ENCODE measurements around the gene GPC6.

Gene GPC6

DNA sequence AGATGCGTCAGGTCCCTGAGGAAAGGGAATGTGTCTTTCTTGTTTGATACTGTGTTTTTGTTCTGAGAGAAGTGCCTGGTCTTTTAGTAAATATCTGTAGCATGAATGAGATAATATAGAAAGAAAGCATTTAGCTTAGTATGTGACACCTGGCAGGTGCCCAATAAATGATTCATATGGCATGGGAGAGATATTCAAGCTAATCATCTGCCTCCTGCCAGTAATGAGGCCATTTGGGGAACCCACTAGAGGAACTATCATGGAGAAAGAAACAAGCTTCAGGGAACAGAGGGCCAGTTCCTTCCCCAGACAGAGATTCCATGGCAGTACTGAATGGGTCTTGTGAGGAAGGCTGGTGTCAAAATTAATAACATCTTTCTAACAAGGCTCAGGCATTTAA is 648.9 kb downstream of the GPC6 start:
- TF ChIP-seq, protein P1, sequence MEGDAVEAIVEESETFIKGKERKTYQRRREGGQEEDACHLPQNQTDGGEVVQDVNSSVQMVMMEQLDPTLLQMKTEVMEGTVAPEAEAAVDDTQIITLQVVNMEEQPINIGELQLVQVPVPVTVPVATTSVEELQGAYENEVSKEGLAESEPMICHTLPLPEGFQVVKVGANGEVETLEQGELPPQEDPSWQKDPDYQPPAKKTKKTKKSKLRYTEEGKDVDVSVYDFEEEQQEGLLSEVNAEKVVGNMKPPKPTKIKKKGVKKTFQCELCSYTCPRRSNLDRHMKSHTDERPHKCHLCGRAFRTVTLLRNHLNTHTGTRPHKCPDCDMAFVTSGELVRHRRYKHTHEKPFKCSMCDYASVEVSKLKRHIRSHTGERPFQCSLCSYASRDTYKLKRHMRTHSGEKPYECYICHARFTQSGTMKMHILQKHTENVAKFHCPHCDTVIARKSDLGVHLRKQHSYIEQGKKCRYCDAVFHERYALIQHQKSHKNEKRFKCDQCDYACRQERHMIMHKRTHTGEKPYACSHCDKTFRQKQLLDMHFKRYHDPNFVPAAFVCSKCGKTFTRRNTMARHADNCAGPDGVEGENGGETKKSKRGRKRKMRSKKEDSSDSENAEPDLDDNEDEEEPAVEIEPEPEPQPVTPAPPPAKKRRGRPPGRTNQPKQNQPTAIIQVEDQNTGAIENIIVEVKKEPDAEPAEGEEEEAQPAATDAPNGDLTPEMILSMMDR (IDR thresholded peaks at IDR 0.05; ENCODE audit: borderline replicate concordance, insufficient read depth, low read depth, low read length): no peak
- no peak overlapping the region for H3K4me3 ChIP-seq (ENCODE audit: low read depth, low read length)

DNA sequence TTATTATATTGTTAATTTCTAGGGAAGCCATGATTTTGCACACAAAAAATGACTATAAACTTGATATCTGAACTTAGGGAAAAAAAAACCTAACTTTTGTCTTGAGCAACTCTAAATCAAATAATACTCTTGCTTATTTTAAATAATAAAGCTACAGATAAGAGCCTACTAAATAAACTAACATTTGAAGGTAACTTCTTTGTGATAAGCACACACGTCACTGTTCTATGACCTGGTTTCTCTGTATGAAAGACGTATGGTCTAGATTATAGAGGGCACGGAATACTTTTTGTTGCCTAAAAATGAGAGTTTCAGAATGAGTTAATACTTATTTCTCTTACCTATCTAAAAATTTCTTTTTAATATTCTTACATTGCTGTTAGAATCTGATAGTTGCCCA is 649.6 kb downstream of the GPC6 start:
- H3K4me3 ChIP-seq (ENCODE audit: low read depth, low read length): no peak overlapping the region
- TF ChIP-seq, protein P1 (IDR thresholded peaks at IDR 0.05; ENCODE audit: borderline replicate concordance, insufficient read depth, low read depth, low read length): no peak

DNA sequence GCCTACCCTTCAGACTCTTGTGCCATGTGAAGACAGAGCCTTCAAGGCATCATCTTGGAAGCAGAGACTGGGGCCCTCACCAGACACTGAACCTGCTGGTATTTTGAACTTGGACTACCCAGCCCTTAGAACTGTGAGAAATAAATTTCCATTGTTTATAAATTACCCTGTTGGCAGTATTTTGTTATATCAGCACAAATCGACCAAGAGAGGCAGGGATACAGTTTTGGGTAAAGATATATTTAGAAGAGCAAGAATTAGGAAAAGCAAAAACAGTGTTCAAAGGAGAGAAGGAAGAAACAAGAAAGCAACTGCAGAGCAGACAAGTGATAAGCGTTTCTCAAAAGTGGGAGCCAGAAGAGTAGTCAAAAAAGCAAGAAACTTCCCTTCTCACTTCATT is 652.1 kb downstream of the GPC6 start:
- no peak overlapping the region for H3K4me3 ChIP-seq (ENCODE audit: low read depth, low read length)
- TF ChIP-seq, protein P1 (IDR thresholded peaks at IDR 0.05; ENCODE audit: borderline replicate concordance, insufficient read depth, low read depth, low read length): no peak

DNA sequence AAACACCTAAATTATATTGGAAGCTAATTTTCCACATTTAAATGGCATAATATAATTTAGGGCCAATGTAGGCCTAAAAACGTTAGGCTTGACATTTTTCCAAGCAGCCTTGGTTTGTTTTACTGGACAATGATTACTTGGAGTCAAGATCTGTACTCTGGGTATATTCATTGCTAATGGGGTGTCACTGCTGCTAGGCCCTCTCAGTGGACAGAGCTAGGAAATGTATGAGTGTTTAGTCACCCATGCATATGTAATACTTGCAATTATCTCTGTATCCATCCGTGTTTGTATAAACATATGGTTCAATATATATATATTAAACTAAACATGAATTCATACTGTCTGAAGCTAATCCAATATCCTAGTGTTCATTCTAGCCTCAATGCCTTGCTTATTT is 654.8 kb downstream of the GPC6 start:
- H3K4me3 ChIP-seq (ENCODE audit: low read depth, low read length): no peak overlapping the region
- TF ChIP-seq, protein P1 (IDR thresholded peaks at IDR 0.05; ENCODE audit: borderline replicate concordance, insufficient read depth, low read depth, low read length): no peak

DNA sequence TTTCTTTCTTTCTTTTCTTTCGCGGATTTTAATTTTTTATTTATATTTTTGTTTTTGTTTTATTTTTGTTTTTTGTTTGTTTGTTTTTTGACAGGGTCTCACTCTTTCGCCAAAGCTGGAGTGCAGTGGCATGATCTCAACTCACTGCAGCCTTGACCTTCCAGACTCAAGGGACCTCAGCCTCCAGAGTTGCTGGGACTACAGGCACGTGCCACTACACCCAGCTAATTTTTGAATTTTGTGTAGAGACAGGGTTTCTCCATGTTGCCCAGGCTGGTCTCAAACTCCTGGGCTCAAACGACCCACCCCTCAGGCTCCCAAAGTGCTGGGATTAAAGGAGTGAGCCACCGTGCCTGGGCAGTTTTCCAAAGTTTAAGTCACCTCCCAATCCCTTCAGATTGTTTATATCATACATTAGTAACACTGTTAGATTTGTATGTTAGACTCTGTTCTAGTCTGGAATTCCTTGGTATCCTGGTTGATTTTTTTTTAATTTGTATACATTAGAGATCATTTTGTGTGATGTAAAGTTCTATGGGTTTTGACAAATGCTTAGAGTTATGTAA is 655.6 kb downstream of the GPC6 start:
- H3K4me3 ChIP-seq (ENCODE audit: low read depth, low read length): no peak overlapping the region
- TF ChIP-seq, protein P1 (IDR thresholded peaks at IDR 0.05; ENCODE audit: borderline replicate concordance, insufficient read depth, low read depth, low read length): no peak

DNA sequence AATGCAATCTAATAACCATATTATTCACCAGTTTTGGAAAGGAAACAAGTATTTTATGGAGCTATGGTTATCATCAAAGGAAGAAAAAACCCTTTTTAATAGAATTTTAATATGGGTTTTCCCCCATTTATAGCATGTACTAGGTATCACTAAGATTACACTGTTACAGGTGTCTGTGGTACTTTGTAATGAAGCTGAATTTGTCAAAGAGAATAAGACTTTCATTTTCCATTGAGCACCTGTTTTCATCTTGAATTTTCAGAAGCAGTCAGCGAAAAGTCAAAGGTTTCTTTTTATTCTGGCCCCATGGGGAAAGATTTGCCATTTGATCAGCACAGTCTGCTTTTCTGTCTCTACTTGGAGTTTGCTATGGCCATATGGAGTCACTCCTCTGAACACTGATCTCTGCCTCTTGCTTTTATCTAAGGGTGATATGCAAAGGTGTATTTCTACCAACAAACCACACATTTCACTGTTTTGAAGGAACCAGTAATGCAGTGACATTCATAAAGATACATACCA is 662.9 kb downstream of the GPC6 start:
- no peak overlapping the region for H3K4me3 ChIP-seq (ENCODE audit: low read depth, low read length)
- TF ChIP-seq, protein P1 (IDR thresholded peaks at IDR 0.05; ENCODE audit: borderline replicate concordance, insufficient read depth, low read depth, low read length): no peak

DNA sequence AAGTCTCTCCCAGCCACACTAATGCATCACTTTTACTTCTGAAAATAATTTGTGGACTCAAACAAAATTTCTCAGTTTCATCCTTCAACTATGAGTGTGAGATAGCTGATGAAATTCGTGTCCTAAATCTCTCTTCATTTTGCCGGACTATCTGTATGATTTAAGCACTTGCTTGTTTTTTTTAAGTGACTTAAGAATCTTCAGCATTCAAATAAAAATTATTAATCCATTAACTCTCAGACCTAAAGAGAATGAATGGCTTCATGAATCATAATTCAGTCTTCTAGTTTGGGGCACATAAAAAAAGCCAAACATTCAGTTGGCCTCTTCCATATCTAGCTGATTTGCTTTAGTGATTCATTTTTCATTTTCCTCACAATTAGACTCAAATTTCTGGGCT is 673.4 kb downstream of the GPC6 start:
- no peak overlapping the region for H3K4me3 ChIP-seq (ENCODE audit: low read depth, low read length)
- TF ChIP-seq, protein P1 (IDR thresholded peaks at IDR 0.05; ENCODE audit: borderline replicate concordance, insufficient read depth, low read depth, low read length): no peak

Measured in GM12875 (cell line).